ENCODE data around the gene TXNL4B. TPM values are rescaled to one million over a fixed set of nuclear protein-coding genes. Genes with fewer than 3 reads are reported as not detected.

The TXNL4B gene
- total and polyA plus RNA-seq, 2 donors (not counting 1 experiment from before 2014, with no cell fraction given), result 9.9 to 16.1 TPM

DNA sequence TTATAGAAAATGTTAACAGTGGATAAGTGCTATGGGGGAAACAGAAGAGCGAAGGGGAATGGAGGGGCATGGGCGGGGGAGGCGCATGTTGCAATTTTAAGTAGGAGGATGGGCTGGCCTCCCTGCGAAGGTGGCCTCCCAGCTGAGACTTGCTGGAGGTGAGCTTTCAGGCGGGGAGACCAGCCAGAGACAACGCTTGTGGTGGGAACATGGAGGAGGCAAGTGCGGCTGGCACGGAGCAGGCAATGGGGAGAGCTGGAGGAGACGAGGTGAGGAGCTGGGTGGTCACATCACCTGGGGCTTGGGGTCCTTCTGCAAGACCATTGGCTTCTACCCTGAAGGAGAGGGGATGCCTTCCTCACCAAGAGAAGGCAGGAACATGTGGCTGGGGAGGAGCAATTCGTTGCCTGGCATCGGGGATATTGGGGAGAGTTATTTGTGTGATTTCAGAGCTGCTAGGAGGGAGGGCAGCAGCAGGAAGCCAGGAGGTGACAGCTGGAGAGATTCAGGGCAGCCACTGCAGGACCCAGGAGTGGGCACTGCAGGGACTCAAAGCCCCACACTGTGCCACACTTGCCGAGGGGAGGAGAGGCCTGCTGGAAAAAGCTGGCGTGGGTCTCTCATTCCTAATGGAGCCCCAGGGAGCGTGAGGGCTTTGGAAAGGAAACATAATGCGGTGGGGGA, 44.1 kb upstream of the TXNL4B start:
- POLR2A ChIA-PET, result no interaction called here

GRCh38 chr16:72134507-72134906, 41.1 kb upstream of the TXNL4B start:
- Mint-ChIP-seq H3K27ac (no peak overlapping the region), H3K4me3 (no peak overlapping the region), H3K27me3 (no peaks in the 10 kb centered on the region), H3K4me1 (no peaks in the 10 kb centered on the region), H3K9me3 (ENCODE audit: insufficient read depth) (no peaks in the 10 kb centered on the region)
- TF ChIP-seq, protein P1, sequence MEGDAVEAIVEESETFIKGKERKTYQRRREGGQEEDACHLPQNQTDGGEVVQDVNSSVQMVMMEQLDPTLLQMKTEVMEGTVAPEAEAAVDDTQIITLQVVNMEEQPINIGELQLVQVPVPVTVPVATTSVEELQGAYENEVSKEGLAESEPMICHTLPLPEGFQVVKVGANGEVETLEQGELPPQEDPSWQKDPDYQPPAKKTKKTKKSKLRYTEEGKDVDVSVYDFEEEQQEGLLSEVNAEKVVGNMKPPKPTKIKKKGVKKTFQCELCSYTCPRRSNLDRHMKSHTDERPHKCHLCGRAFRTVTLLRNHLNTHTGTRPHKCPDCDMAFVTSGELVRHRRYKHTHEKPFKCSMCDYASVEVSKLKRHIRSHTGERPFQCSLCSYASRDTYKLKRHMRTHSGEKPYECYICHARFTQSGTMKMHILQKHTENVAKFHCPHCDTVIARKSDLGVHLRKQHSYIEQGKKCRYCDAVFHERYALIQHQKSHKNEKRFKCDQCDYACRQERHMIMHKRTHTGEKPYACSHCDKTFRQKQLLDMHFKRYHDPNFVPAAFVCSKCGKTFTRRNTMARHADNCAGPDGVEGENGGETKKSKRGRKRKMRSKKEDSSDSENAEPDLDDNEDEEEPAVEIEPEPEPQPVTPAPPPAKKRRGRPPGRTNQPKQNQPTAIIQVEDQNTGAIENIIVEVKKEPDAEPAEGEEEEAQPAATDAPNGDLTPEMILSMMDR (IDR thresholded peaks at IDR 0.05), result no peak
- no peak for TF ChIP-seq EZH2 (IDR thresholded peaks at IDR 0.05; ENCODE audit: borderline replicate concordance, insufficient read depth, low read depth, low read length, poor library complexity, severe bottlenecking)
- no peaks in the 10 kb centered on the region for H3K27me3 ChIP-seq (replicated peaks in 1 of 4; ENCODE audit: control extremely low read depth in 1 of 4, control insufficient read depth in 3 of 4, insufficient read depth in 4 of 4, low read length in 3 of 4)
- ChIA-PET CTCF (interaction anchor here (1.9 kb wide), 1 partner anchor 10 kb away, joined by 6 read pairs; no protein-coding TSS in a partner anchor), POLR2A (no interaction called here)
- H2AFZ ChIP-seq (ENCODE audit: insufficient read depth, low read depth, low read length, poor library complexity, severe bottlenecking), result no peak overlapping the region
- H3K9me3 ChIP-seq (ENCODE audit: control extremely low read depth in 1 of 3, control insufficient read depth in 2 of 3, insufficient read depth in 1 of 3, low read length in 2 of 3), result no peaks in the 10 kb centered on the region
- DNase-seq, result no peak
- no peak overlapping the region for H3K9ac ChIP-seq (ENCODE audit: low read length)
- no peak overlapping the region for H3K4me3 ChIP-seq (ENCODE audit: control extremely low read depth in 1 of 5, extremely low read depth in 1 of 5, insufficient read depth in 1 of 5, low read depth in 2 of 5, low read length in 4 of 5)
- intact Hi-C loops (cut with micrococcal nuclease), result no loop called here
- 100% methylated on average over 1 of the region's 2 CpGs for WGBS (ENCODE audit: insufficient coverage)
- no peak overlapping the region for H3K4me2 ChIP-seq (replicated peaks; ENCODE audit: low read depth, low read length, poor library complexity, severe bottlenecking)
- no peak for ATAC-seq (ENCODE audit: low read depth)
- no peaks in the 10 kb centered on the region for H3K79me2 ChIP-seq (ENCODE audit: control insufficient read depth, insufficient read depth, low read length)
- no peaks in the 10 kb centered on the region for H3K36me3 ChIP-seq (replicated peaks in 1 of 2; ENCODE audit: control extremely low read depth in 1 of 2, control insufficient read depth in 1 of 2, extremely low read depth in 1 of 2, insufficient read depth in 2 of 2, low read length in 1 of 2)
- H3K27ac ChIP-seq (ENCODE audit: low read length in 2 of 2), result no peak overlapping the region
- H4K20me1 ChIP-seq (ENCODE audit: control insufficient read depth, insufficient read depth, low read length, poor library complexity, severe bottlenecking), result no peaks in the 10 kb centered on the region
- no peaks in the 10 kb centered on the region for H3K4me1 ChIP-seq (ENCODE audit: control insufficient read depth in 2 of 2, insufficient read depth in 2 of 2, low read length in 2 of 2)

More for the DNA sequence above, 44.1 kb upstream of the TXNL4B start:
- no peak for TF ChIP-seq EZH2 (IDR thresholded peaks at IDR 0.05; ENCODE audit: borderline replicate concordance, insufficient read depth, low read depth, low read length, poor library complexity, severe bottlenecking)
- TF ChIP-seq, protein P1 (IDR thresholded peaks at IDR 0.05), result no peak
- H3K27ac ChIP-seq (ENCODE audit: low read length in 2 of 2), result no peak overlapping the region
- ATAC-seq (ENCODE audit: low read depth) (no peak), DNase-seq (no peak)
- Mint-ChIP-seq H3K9me3 (ENCODE audit: insufficient read depth) (no peaks in the 10 kb centered on the region), H3K27ac (no peak overlapping the region), H3K4me3 (no peak overlapping the region), H3K27me3 (no peaks in the 10 kb centered on the region), H3K4me1 (no peaks in the 10 kb centered on the region)
- no peak overlapping the region for H2AFZ ChIP-seq (ENCODE audit: insufficient read depth, low read depth, low read length, poor library complexity, severe bottlenecking)
- no peak overlapping the region for H3K4me3 ChIP-seq (ENCODE audit: control extremely low read depth in 1 of 5, extremely low read depth in 1 of 5, insufficient read depth in 1 of 5, low read depth in 2 of 5, low read length in 4 of 5)
- H3K36me3 ChIP-seq (replicated peaks in 1 of 2; ENCODE audit: control extremely low read depth in 1 of 2, control insufficient read depth in 1 of 2, extremely low read depth in 1 of 2, insufficient read depth in 2 of 2, low read length in 1 of 2), result no peaks in the 10 kb centered on the region
- 91% methylated on average over 15 of the region's 15 CpGs for WGBS (ENCODE audit: insufficient coverage)
- no peak overlapping the region for H3K9ac ChIP-seq (ENCODE audit: low read length)
- intact Hi-C loops (cut with micrococcal nuclease), result no loop called here
- no peaks in the 10 kb centered on the region for H3K9me3 ChIP-seq (ENCODE audit: control extremely low read depth in 1 of 3, control insufficient read depth in 2 of 3, insufficient read depth in 1 of 3, low read length in 2 of 3)
- no peaks in the 10 kb centered on the region for H4K20me1 ChIP-seq (ENCODE audit: control insufficient read depth, insufficient read depth, low read length, poor library complexity, severe bottlenecking)
- H3K27me3 ChIP-seq (replicated peaks in 1 of 4; ENCODE audit: control extremely low read depth in 1 of 4, control insufficient read depth in 3 of 4, insufficient read depth in 4 of 4, low read length in 3 of 4), result no peaks in the 10 kb centered on the region
- no peaks in the 10 kb centered on the region for H3K4me1 ChIP-seq (ENCODE audit: control insufficient read depth in 2 of 2, insufficient read depth in 2 of 2, low read length in 2 of 2)
- CTCF ChIA-PET, result no interaction called here
- no peaks in the 10 kb centered on the region for H3K79me2 ChIP-seq (ENCODE audit: control insufficient read depth, insufficient read depth, low read length)
- H3K4me2 ChIP-seq (replicated peaks; ENCODE audit: low read depth, low read length, poor library complexity, severe bottlenecking), result no peak overlapping the region
